ENCODE measurements around the gene KLHL5. TPM values are rescaled to one million over a fixed set of nuclear protein-coding genes. Genes with fewer than 3 reads are reported as not detected.

KLHL5 gene
- total RNA-seq, 3 donors from 2014 or later (not counting 1 experiment from before 2014, with no cell fraction given), result 12.6 to 14.2 (median 13.7) TPM

GRCh38 chr4:39114436-39114835, 52.4 kb downstream of the KLHL5 start:
- DNase-seq (no peak), ATAC-seq (no peak)
- intact Hi-C loops (cut with micrococcal nuclease), result no loop called here
- no peak for TF ChIP-seq CTCF (IDR thresholded peaks at IDR 0.05)
- H3K4me1 ChIP-seq (ENCODE audit: control insufficient read depth, insufficient read depth, low read length), result peaks cover 9% of the 10 kb centered on the region
- no peaks in the 10 kb centered on the region for H3K9me3 ChIP-seq (ENCODE audit: control insufficient read depth, insufficient read depth, low read length)
- Mint-ChIP-seq H3K4me3 (no peak overlapping the region), H3K36me3 (peaks cover 14% of the 10 kb centered on the region), H3K27me3 (ENCODE audit: low read depth in 2 of 2) (no peaks in the 10 kb centered on the region), H3K4me1 (peaks cover 17 to 23% of the 10 kb centered on the region in 2 donors), H3K9me3 (peaks cover 0 to 3% of the 10 kb centered on the region in 2 donors), H3K27ac (no peak overlapping the region)
- H3K27ac ChIP-seq (ENCODE audit: low read length), result no peak overlapping the region
- H3K27me3 ChIP-seq (ENCODE audit: control insufficient read depth, insufficient read depth, low read length), result no peaks in the 10 kb centered on the region
- H3K4me3 ChIP-seq (ENCODE audit: low read length), result no peak overlapping the region
- peaks cover 27% of the 10 kb centered on the region for H3K36me3 ChIP-seq (ENCODE audit: control insufficient read depth, insufficient read depth, low read length)
- 87% methylated on average over 1 of the region's 2 CpGs for WGBS (ENCODE audit: insufficient coverage)

- TF ChIP-seq CTCF (IDR thresholded peaks at IDR 0.05), result no peak
- WGBS (ENCODE audit: insufficient coverage), result 80% methylated on average over 4 of the region's 6 CpGs
- H3K4me1 Mint-ChIP-seq, result peaks cover 17 to 23% of the 10 kb centered on the region in 2 donors
- Histone ChIP-seq H3K27ac (ENCODE audit: low read length) (no peak overlapping the region), H3K9me3 (ENCODE audit: control insufficient read depth, insufficient read depth, low read length) (no peaks in the 10 kb centered on the region), H3K4me3 (ENCODE audit: low read length) (no peak overlapping the region), H3K36me3 (ENCODE audit: control insufficient read depth, insufficient read depth, low read length) (peaks cover 21% of the 10 kb centered on the region), H3K27me3 (ENCODE audit: control insufficient read depth, insufficient read depth, low read length) (no peaks in the 10 kb centered on the region), H3K4me1 (ENCODE audit: control insufficient read depth, insufficient read depth, low read length) (peaks cover 9% of the 10 kb centered on the region)
- peak overlapping the region; percentile 75 for H3K4me3 Mint-ChIP-seq
- H3K27me3 Mint-ChIP-seq (ENCODE audit: low read depth in 2 of 2), result no peaks in the 10 kb centered on the region
- peaks cover 10% of the 10 kb centered on the region for H3K36me3 Mint-ChIP-seq
- H3K27ac Mint-ChIP-seq, result peak overlapping the region; percentile 72 to 74
- H3K9me3 Mint-ChIP-seq, result peaks cover 0 to 3% of the 10 kb centered on the region in 2 donors
- ATAC-seq (peak in 2 of 3 donors; percentile 29 to 36), DNase-seq (no peak)
- intact Hi-C loops (cut with micrococcal nuclease), result no loop called here
Observed at GRCh38 chr4:39118034-39118658, 56.1 kb downstream of the KLHL5 start.

GRCh38 chr4:39120418-39120817, 58.4 kb downstream of the KLHL5 start:
- Mint-ChIP-seq H3K9me3 (peaks cover 0 to 3% of the 10 kb centered on the region in 2 donors), H3K36me3 (peaks cover 13% of the 10 kb centered on the region), H3K4me3 (no peak overlapping the region), H3K27ac (no peak overlapping the region), H3K4me1 (peaks cover 17 to 23% of the 10 kb centered on the region in 2 donors), H3K27me3 (ENCODE audit: low read depth in 2 of 2) (no peaks in the 10 kb centered on the region)
- DNase-seq (no peak), ATAC-seq (no peak)
- WGBS (ENCODE audit: insufficient coverage), result 94% methylated on average over 1 of the region's 1 CpG
- Histone ChIP-seq H3K27ac (ENCODE audit: low read length) (no peak overlapping the region), H3K36me3 (ENCODE audit: control insufficient read depth, insufficient read depth, low read length) (peaks cover 7% of the 10 kb centered on the region), H3K27me3 (ENCODE audit: control insufficient read depth, insufficient read depth, low read length) (no peaks in the 10 kb centered on the region), H3K4me1 (ENCODE audit: control insufficient read depth, insufficient read depth, low read length) (peaks cover 9% of the 10 kb centered on the region), H3K4me3 (ENCODE audit: low read length) (no peak overlapping the region), H3K9me3 (ENCODE audit: control insufficient read depth, insufficient read depth, low read length) (no peaks in the 10 kb centered on the region)
- TF ChIP-seq CTCF (IDR thresholded peaks at IDR 0.05), result no peak
- intact Hi-C loops (cut with micrococcal nuclease), result no loop called here
